Stimulated activated CD4-positive, alpha-beta T cell treated with anti-CD3 and anti-CD28 coated beads, TNF-alpha, amount 100 ng/mL, for 1 hour (primary cell): Measurements from ENCODE around the gene NSMCE1.
"Not testable (repeated sequence)": the region's sequence is repeated elsewhere in the genome, so short reads cannot be mapped to it uniquely, and the experiment has no call there.

Experiments
- DNase-seq, 3 donors: peaks; one replicate each; pipeline ENCODE4 v3.0.0-alpha.2; 2020; ENCODE audit warnings: low read depth in 3 of 3, low spot score in 1 of 3

Gene NSMCE1

GRCh38 chr16:27303256-27304100, 34.9 kb upstream of the NSMCE1 start:
- no peak for DNase-seq

GRCh38 chr16:27302126-27302525, 33.6 kb upstream of the NSMCE1 start:
- no peak for DNase-seq

- DNase-seq = no peak
Measured at GRCh38 chr16:27301236-27301861, 32.8 kb upstream of the NSMCE1 start.

- DNase-seq = no peak
Measured at GRCh38 chr16:27298132-27298531, 29.6 kb upstream of the NSMCE1 start.

- DNase-seq = no peak
Measured at GRCh38 chr16:27293343-27293742, 24.8 kb upstream of the NSMCE1 start.

GRCh38 chr16:27291722-27292240, 23.2 kb upstream of the NSMCE1 start:
- no peak for DNase-seq

- DNase-seq = no peak
Measured at GRCh38 chr16:27291106-27291505, 22.5 kb upstream of the NSMCE1 start.

- no peak for DNase-seq
Measured at GRCh38 chr16:27290562-27290961, 22.0 kb upstream of the NSMCE1 start.

- no peak for DNase-seq
Measured at GRCh38 chr16:27289669-27290068, 21.1 kb upstream of the NSMCE1 start.

- DNase-seq = not testable (repeated sequence)
Measured at GRCh38 chr16:27288313-27288712, 19.7 kb upstream of the NSMCE1 start.

GRCh38 chr16:27287887-27288286, 19.3 kb upstream of the NSMCE1 start:
- no peak for DNase-seq

GRCh38 chr16:27287051-27287811, 18.7 kb upstream of the NSMCE1 start:
- DNase-seq = no peak

GRCh38 chr16:27286451-27286850, 17.9 kb upstream of the NSMCE1 start:
- DNase-seq = no peak

GRCh38 chr16:27285676-27286196, 17.2 kb upstream of the NSMCE1 start:
- DNase-seq = no peak

- DNase-seq = no peak
Measured at GRCh38 chr16:27284865-27285675, 16.5 kb upstream of the NSMCE1 start.

GRCh38 chr16:27281243-27281642, 12.7 kb upstream of the NSMCE1 start:
- no peak for DNase-seq

- no peak for DNase-seq
Measured at GRCh38 chr16:27275394-27275793, 6.8 kb upstream of the NSMCE1 start.

- not testable (repeated sequence) for DNase-seq
Measured at GRCh38 chr16:27274424-27274874, 5.9 kb upstream of the NSMCE1 start.

- no peak for DNase-seq
Measured at GRCh38 chr16:27273670-27274423, 5.3 kb upstream of the NSMCE1 start.

- no peak for DNase-seq
Measured at GRCh38 chr16:27273330-27273669, 4.7 kb upstream of the NSMCE1 start.
